Thyroid gland (tissue), 4 donors: Measurements from ENCODE around the gene TMEM131.

Experiments used
- CTCF ChIP-seq, 6 experiments: fragments of 200-600 bp in 3 of 6; fragments of 450-650 bp in 3 of 6; sonication (generic) in 3 of 6; IDR thresholded peaks; one replicate each; pipeline ENCODE4 v1.5.1; 2016 to 2019; ENCODE audit warnings: antibody characterized with exemption in 6 of 6, mild to moderate bottlenecking in 2 of 6, inconsistent platforms in 1 of 6, moderate library complexity in 1 of 6
- POLR2A ChIP-seq, 2 donors: fragments of 450-650 bp; IDR thresholded peaks; one replicate each; pipeline ENCODE4 v1.6.1; 2017; ENCODE audit warnings: antibody characterized with exemption in 2 of 2, mild to moderate bottlenecking in 2 of 2, moderate library complexity in 1 of 2

- TF ChIP-seq CTCF (IDR thresholded peaks at IDR 0.05), result no peak
- TF ChIP-seq POLR2A (IDR thresholded peaks at IDR 0.05), result no peak
Measured at GRCh38 chr2:97910403-97911205, 85.1 kb downstream of the TMEM131 start.
